ENCODE results near the gene SPAG6.
"Not testable (repeated sequence)": the region's sequence is repeated elsewhere in the genome, so short reads cannot be mapped to it uniquely, and the experiment has no call there.

Gene SPAG6

GRCh38 chr10:22374489-22375126 lies 29.3 kb downstream of the SPAG6 start:
- peak; percentile 67 for DNase-seq

- DNase-seq = no peak
Observed at GRCh38 chr10:22379059-22379458, 33.8 kb downstream of the SPAG6 start.

- DNase-seq = no peak
Observed at GRCh38 chr10:22381262-22381661, 36.0 kb downstream of the SPAG6 start.

GRCh38 chr10:22386503-22386902 lies 41.2 kb downstream of the SPAG6 start:
- no peak for DNase-seq

- peak; percentile 85 for DNase-seq
Observed at GRCh38 chr10:22389856-22390589, 44.7 kb downstream of the SPAG6 start.

- no peak for DNase-seq
Observed at GRCh38 chr10:22391600-22391999, 46.3 kb downstream of the SPAG6 start.

GRCh38 chr10:22396195-22396594 lies 50.9 kb downstream of the SPAG6 start:
- DNase-seq = not testable (repeated sequence)

GRCh38 chr10:22406916-22407315 lies 61.6 kb downstream of the SPAG6 start:
- not testable (repeated sequence) for DNase-seq

- DNase-seq = no peak
Observed at GRCh38 chr10:22410394-22410793, 65.1 kb downstream of the SPAG6 start.

GRCh38 chr10:22410846-22411245 lies 65.5 kb downstream of the SPAG6 start:
- no peak for DNase-seq

- no peak for DNase-seq
Observed at GRCh38 chr10:22414146-22414545, 68.8 kb downstream of the SPAG6 start.

- no peak for DNase-seq
Observed at GRCh38 chr10:22415072-22415471, 69.8 kb downstream of the SPAG6 start.

- no peak for DNase-seq
Observed at GRCh38 chr10:22417736-22418268, 72.5 kb downstream of the SPAG6 start.

GRCh38 chr10:22420787-22421517 lies 75.7 kb downstream of the SPAG6 start:
- peak; percentile 81 for DNase-seq

- DNase-seq = no peak
Observed at GRCh38 chr10:22426653-22427052, 81.4 kb downstream of the SPAG6 start.

- no peak for DNase-seq
Observed at GRCh38 chr10:22427101-22427500, 81.8 kb downstream of the SPAG6 start.

GRCh38 chr10:22427890-22428571 lies 82.7 kb downstream of the SPAG6 start:
- DNase-seq = no peak

GRCh38 chr10:22429146-22429545 lies 83.8 kb downstream of the SPAG6 start:
- no peak for DNase-seq

- DNase-seq = no peak
Observed at GRCh38 chr10:22429981-22430421, 84.7 kb downstream of the SPAG6 start.

- peak; percentile 58 for DNase-seq
Observed at GRCh38 chr10:22433875-22434274, 88.6 kb downstream of the SPAG6 start.

- DNase-seq = peak; percentile 18
Observed at GRCh38 chr10:22434521-22434920, 89.2 kb downstream of the SPAG6 start.

- DNase-seq = no peak
Observed at GRCh38 chr10:22435650-22436049, 90.4 kb downstream of the SPAG6 start.

- DNase-seq = peak; percentile 76
Observed at GRCh38 chr10:22436526-22436892, 91.2 kb downstream of the SPAG6 start.

Data from hematopoietic multipotent progenitor cell treated with erythropoietin and hydrocortisone succinate and interleukin-3 and kit ligand, for 4 days (in vitro differentiated cells).